ENCODE measurements around the gene KCNG1.

DNA sequence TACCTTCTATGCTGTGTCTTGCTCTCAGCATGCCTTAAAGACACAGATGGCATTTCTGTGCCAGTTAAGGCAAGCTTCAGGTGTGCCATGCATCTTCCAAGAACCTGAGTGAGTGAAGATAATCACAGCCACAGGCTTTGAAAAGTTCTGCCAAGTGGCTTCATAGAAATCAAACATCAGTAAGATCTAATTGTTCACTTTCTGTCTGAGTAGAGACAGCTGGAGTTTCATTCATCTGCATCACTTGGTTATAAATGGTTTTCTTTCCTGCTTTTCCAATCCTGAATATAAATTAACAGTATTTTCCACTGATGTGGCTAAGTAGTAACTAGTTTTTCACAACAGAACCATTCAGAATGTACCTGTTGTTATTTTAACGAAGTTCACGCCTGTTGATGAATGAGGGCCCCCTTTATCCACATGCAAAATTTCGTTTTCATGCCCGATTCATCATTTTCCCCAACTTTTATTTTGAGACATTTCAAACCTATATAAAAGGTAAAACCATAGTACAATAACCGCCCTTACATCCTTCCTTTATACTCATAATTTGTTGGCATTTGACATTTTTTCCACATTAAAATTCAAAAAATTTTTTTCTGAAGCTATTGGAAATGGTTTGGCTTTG, 38.6 kb upstream of the KCNG1 start:
- TF ChIP-seq GATA2 (IDR thresholded peaks at IDR 0.05; ENCODE audit: low read depth, low read length), result no peak
- TF ChIP-seq GATA3 (IDR thresholded peaks at IDR 0.05; ENCODE audit: low read depth, low read length), result no peak
